ENCODE measurements around the gene AGBL4.

DNA sequence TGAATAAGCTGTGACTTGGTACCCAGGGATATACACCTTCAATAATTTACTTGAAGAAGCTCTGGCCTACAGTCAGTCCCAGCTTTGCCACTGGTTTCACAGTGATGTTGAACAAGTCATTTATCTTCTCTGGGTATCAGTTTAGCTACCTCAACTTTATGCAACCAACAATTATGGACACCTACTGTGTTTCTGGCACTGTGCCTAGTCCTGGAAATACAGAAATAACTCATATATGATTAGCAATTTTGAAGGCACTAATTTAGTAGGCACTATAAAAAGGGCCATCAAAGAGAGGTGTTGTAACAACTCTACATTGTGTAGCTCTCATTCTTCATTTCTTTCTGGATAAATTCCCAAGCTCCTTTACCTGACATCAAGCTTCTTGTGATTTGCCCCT, 1463.2 kb downstream of the AGBL4 start:
- TF ChIP-seq RARB (CRISPR knock-in tag; IDR thresholded peaks at IDR 0.05) (no peak), ZFP30 (CRISPR knock-in tag; IDR thresholded peaks at IDR 0.05) (no peak), BACH2 (CRISPR knock-in tag; IDR thresholded peaks at IDR 0.05; ENCODE audit: borderline replicate concordance) (no peak), CREB5 (CRISPR knock-in tag; IDR thresholded peaks at IDR 0.05; ENCODE audit: low read depth) (no peak), ZC3H10 (CRISPR knock-in tag; IDR thresholded peaks at IDR 0.05) (no peak), ZFP3 (CRISPR knock-in tag; IDR thresholded peaks at IDR 0.05) (no peak)
- TF ChIP-seq, protein P1, sequence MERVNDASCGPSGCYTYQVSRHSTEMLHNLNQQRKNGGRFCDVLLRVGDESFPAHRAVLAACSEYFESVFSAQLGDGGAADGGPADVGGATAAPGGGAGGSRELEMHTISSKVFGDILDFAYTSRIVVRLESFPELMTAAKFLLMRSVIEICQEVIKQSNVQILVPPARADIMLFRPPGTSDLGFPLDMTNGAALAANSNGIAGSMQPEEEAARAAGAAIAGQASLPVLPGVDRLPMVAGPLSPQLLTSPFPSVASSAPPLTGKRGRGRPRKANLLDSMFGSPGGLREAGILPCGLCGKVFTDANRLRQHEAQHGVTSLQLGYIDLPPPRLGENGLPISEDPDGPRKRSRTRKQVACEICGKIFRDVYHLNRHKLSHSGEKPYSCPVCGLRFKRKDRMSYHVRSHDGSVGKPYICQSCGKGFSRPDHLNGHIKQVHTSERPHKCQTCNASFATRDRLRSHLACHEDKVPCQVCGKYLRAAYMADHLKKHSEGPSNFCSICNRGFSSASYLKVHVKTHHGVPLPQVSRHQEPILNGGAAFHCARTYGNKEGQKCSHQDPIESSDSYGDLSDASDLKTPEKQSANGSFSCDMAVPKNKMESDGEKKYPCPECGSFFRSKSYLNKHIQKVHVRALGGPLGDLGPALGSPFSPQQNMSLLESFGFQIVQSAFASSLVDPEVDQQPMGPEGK (CRISPR knock-in tag; IDR thresholded peaks at IDR 0.05; ENCODE audit: borderline replicate concordance), result no peak
